OCI-LY1 (cell line): ENCODE measurements around the gene SPACDR.

ENCODE experiments used
- H2AFZ ChIP-seq: fragments of 200-600 bp; sonication (generic), shearing (Covaris generic); 2 replicates; pipeline ENCODE4 v1.6.0; 2014; ENCODE audit warnings: antibody characterized with exemption, mild to moderate bottlenecking, low read length
- H3F3A ChIP-seq: fragments of 200-600 bp; sonication (generic), shearing (Covaris generic); 2 replicates; pipeline ENCODE4 v1.6.0; 2014; ENCODE audit warnings: mild to moderate bottlenecking, antibody characterized with exemption, low read length, moderate library complexity; ENCODE audit not compliant: insufficient read depth
- H3K27ac ChIP-seq: fragments of 200-600 bp; sonication (generic); 2 replicates; pipeline ENCODE4 v1.5.1; 2014; ENCODE audit warnings: low read length, mixed run types, mild to moderate bottlenecking, low read depth; ENCODE audit not compliant: poor library complexity, severe bottlenecking
- H3K27me3 ChIP-seq: fragments of 200-600 bp; sonication (generic); 2 replicates; pipeline ENCODE4 v1.6.0; 2014; ENCODE audit warnings: antibody characterized with exemption, mild to moderate bottlenecking, low read length, moderate library complexity; ENCODE audit not compliant: insufficient read depth
- H3K36me3 ChIP-seq: fragments of 200-600 bp; sonication (generic); 2 replicates; pipeline ENCODE4 v1.6.1; 2014; ENCODE audit warnings: mild to moderate bottlenecking, antibody characterized with exemption, low read length, moderate library complexity, mixed read lengths; ENCODE audit not compliant: insufficient read depth
- H3K4me1 ChIP-seq: fragments of 200-600 bp; sonication (generic); 2 replicates; pipeline ENCODE4 v1.5.1; 2014; ENCODE audit warnings: mild to moderate bottlenecking, low read length, moderate library complexity; ENCODE audit not compliant: insufficient read depth, severe bottlenecking
- H3K4me2 ChIP-seq: fragments of 200-600 bp; sonication (generic), shearing (Covaris generic); 2 replicates; pipeline ENCODE4 v1.6.1; 2014; ENCODE audit warnings: low read length
- H3K4me3 ChIP-seq: fragments of 200-600 bp; sonication (generic); 2 replicates; pipeline ENCODE4 v1.5.1; 2014; ENCODE audit warnings: low read length, low read depth, mild to moderate bottlenecking, mixed read lengths; ENCODE audit not compliant: poor library complexity, severe bottlenecking
- H3K79me2 ChIP-seq: fragments of 200-600 bp; shearing (Covaris generic); 2 replicates; pipeline ENCODE4 v1.6.1; 2016; ENCODE audit warnings: mixed run types, low read length, mixed read lengths; ENCODE audit not compliant: insufficient read depth
- H3K9ac ChIP-seq: fragments of 200-600 bp; sonication (generic), shearing (Covaris generic); 2 replicates; pipeline ENCODE4 v1.6.1; 2014; ENCODE audit warnings: mild to moderate bottlenecking, low read length, mixed read lengths
- H3K9me2 ChIP-seq: fragments of 200-600 bp; sonication (generic), shearing (Covaris generic); 2 replicates; pipeline ENCODE4 v1.6.1; 2014; ENCODE audit warnings: low read depth, mild to moderate bottlenecking, low read length, mixed read lengths
- H3K9me3 ChIP-seq: fragments of 200-600 bp; shearing (Covaris generic); 2 replicates; pipeline ENCODE4 v1.6.1; 2014; ENCODE audit warnings: low read length, mixed read lengths
- H4K20me1 ChIP-seq: fragments of 200-600 bp; sonication (generic), shearing (Covaris generic); 2 replicates; pipeline ENCODE4 v1.6.0; 2016; ENCODE audit warnings: mild to moderate bottlenecking, low read length; ENCODE audit not compliant: insufficient read depth
- CTCF ChIP-seq: fragments of 200-600 bp; sonication (generic), shearing (Covaris generic); IDR thresholded peaks from 2 replicates; pipeline ENCODE4 v1.5.1; 2017; ENCODE audit warnings: mild to moderate bottlenecking, antibody characterized with exemption, low read length, moderate library complexity, mixed read lengths
- EZH2 ChIP-seq: fragments of 200-600 bp; sonication (generic), shearing (Covaris generic); IDR thresholded peaks from 2 replicates; pipeline ENCODE4 v1.8.0; 2017; ENCODE audit warnings: borderline replicate concordance, mixed run types, mild to moderate bottlenecking, antibody characterized with exemption, low read length, moderate library complexity, mixed read lengths

The SPACDR gene

DNA sequence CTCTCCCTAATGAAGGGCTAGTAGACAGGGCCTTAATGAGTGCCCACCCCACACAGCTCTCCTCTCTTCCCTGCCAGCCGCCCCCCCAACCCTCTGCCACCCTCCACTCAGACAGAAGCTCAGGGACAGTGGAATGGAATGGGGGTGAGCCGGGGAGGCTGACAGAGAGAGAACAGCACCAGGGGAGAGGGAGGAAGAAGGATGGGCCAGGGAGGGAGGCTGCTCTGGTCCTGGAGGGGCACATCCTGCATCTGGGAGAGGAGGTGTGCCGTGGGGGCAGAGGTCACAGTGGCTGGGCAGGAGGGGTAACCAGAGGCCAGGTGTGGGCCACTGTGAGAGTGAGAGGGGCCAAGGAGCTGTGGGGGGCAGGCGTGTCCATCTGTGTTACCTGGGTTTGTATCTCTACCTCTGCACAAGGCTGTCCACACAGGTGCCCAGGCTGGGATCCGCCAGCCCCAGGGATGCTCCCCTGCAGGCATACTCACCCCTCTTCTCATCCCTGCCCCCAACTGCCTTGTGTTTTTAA, 22.1 kb upstream of the SPACDR start:
- H2AFZ ChIP-seq: no peak overlapping the region
- no peak overlapping the region for H3K9ac ChIP-seq
- no peaks in the 10 kb centered on the region for H3K79me2 ChIP-seq
- H3F3A ChIP-seq: no peaks in the 10 kb centered on the region
- no peaks in the 10 kb centered on the region for H3K36me3 ChIP-seq
- H3K4me2 ChIP-seq: no peak overlapping the region
- H3K4me1 ChIP-seq: peaks cover 7% of the 10 kb centered on the region
- H3K9me3 ChIP-seq: no peaks in the 10 kb centered on the region
- no peaks in the 10 kb centered on the region for H4K20me1 ChIP-seq
- H3K9me2 ChIP-seq: no peaks in the 10 kb centered on the region
- no peak overlapping the region for H3K27ac ChIP-seq
- no peak overlapping the region for H3K4me3 ChIP-seq
- TF ChIP-seq EZH2 (no peak), CTCF (no peak)
- peaks cover 7% of the 10 kb centered on the region; the same call in 1 of the 2 replicates for H3K27me3 ChIP-seq

- Histone ChIP-seq H3K9ac (no peak overlapping the region), H3K27me3 (peaks cover 7% of the 10 kb centered on the region; the same call in 1 of the 2 replicates), H3K9me3 (no peaks in the 10 kb centered on the region), H3K4me3 (no peak overlapping the region), H3K79me2 (no peaks in the 10 kb centered on the region), H3K36me3 (no peaks in the 10 kb centered on the region), H3K9me2 (no peaks in the 10 kb centered on the region), H3K4me2 (no peak overlapping the region), H3K4me1 (peaks cover 7% of the 10 kb centered on the region), H2AFZ (no peak overlapping the region), H4K20me1 (no peaks in the 10 kb centered on the region), H3F3A (no peaks in the 10 kb centered on the region), H3K27ac (no peak overlapping the region)
- TF ChIP-seq EZH2 (no peak), CTCF (no peak)
Measured at GRCh38 chr7:100485471-100485876, 21.4 kb upstream of the SPACDR start.

GRCh38 chr7:100484673-100485045, 20.6 kb upstream of the SPACDR start:
- H3K4me2 ChIP-seq: no peak overlapping the region

More at GRCh38 chr7:100484673-100485045, 20.6 kb upstream of the SPACDR start:
- no peak for TF ChIP-seq EZH2
- TF ChIP-seq CTCF: no peak
- H3F3A ChIP-seq: no peaks in the 10 kb centered on the region
- peaks cover 8% of the 10 kb centered on the region for H3K4me1 ChIP-seq
- H3K36me3 ChIP-seq: no peaks in the 10 kb centered on the region
- H3K79me2 ChIP-seq: no peaks in the 10 kb centered on the region
- no peaks in the 10 kb centered on the region for H3K9me2 ChIP-seq
- H3K27ac ChIP-seq: no peak overlapping the region
- no peak overlapping the region for H3K4me3 ChIP-seq
- peaks cover 7% of the 10 kb centered on the region; the same call in 1 of the 2 replicates for H3K27me3 ChIP-seq
- no peaks in the 10 kb centered on the region for H4K20me1 ChIP-seq
- no peak overlapping the region for H3K9ac ChIP-seq
- H2AFZ ChIP-seq: no peak overlapping the region
- no peaks in the 10 kb centered on the region for H3K9me3 ChIP-seq
